PC-9 (cell line): ENCODE data around the gene ZNF784.

Experiments used
- EZH2 ChIP-seq: fragments of 200-600 bp; sonication (generic); IDR thresholded peaks from 2 replicates; pipeline ENCODE4 v1.8.0; 2017; ENCODE audit warnings: antibody characterized with exemption, low read depth
- TF ChIP-seq, protein P1 (sequence below): fragments of 200-600 bp; sonication (generic); conservative IDR thresholded peaks from 2 replicates; pipeline ENCODE4 v1.6.1; 2017; ENCODE audit warnings: mixed run types, antibody characterized with exemption, mild to moderate bottlenecking, moderate library complexity

DNA sequence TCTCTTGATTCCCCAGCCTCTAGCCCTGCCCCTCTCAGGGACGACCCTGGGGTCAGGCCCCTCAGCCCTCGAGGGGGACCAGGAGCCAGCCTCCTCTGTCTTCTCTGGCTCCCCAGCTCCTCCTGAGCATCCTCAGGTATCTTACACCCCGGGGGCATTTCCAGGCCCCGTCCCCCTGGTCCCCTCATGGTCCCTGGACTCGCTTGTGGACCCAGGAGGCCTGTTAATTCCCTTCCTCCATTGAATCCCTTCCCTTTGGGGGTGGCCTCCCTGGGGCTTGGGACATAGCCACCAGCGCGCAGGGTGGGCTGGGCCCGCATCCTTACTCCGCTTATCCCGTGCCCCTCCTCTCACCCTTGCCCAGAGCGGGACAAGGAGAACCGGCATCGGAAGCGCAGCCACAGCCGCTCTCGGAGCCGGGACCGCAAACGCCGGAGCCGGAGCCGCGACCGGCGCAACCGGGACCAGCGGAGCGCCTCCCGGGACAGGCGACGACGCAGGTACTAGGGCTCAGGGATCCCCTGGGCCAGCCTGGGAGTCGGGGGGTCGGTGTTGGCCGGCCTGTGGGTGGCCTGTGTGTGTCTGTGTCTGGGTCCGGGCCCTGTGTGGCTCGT lies 34.6 kb upstream of the ZNF784 start:
- no peak for TF ChIP-seq EZH2
- TF ChIP-seq, protein P1, sequence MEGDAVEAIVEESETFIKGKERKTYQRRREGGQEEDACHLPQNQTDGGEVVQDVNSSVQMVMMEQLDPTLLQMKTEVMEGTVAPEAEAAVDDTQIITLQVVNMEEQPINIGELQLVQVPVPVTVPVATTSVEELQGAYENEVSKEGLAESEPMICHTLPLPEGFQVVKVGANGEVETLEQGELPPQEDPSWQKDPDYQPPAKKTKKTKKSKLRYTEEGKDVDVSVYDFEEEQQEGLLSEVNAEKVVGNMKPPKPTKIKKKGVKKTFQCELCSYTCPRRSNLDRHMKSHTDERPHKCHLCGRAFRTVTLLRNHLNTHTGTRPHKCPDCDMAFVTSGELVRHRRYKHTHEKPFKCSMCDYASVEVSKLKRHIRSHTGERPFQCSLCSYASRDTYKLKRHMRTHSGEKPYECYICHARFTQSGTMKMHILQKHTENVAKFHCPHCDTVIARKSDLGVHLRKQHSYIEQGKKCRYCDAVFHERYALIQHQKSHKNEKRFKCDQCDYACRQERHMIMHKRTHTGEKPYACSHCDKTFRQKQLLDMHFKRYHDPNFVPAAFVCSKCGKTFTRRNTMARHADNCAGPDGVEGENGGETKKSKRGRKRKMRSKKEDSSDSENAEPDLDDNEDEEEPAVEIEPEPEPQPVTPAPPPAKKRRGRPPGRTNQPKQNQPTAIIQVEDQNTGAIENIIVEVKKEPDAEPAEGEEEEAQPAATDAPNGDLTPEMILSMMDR, result no peak
